ENCODE results near the gene FN3K.

FN3K gene

GRCh38 chr17:82734987-82735866, at the start of gene FN3K:
Gene FN3K, plus strand, starts transcription at chr17:82735615. Its CDS starts 22 bp downstream, at chr17:82735637.
- peak; percentile 69 for DNase-seq (ENCODE audit: low spot score)

DNA sequence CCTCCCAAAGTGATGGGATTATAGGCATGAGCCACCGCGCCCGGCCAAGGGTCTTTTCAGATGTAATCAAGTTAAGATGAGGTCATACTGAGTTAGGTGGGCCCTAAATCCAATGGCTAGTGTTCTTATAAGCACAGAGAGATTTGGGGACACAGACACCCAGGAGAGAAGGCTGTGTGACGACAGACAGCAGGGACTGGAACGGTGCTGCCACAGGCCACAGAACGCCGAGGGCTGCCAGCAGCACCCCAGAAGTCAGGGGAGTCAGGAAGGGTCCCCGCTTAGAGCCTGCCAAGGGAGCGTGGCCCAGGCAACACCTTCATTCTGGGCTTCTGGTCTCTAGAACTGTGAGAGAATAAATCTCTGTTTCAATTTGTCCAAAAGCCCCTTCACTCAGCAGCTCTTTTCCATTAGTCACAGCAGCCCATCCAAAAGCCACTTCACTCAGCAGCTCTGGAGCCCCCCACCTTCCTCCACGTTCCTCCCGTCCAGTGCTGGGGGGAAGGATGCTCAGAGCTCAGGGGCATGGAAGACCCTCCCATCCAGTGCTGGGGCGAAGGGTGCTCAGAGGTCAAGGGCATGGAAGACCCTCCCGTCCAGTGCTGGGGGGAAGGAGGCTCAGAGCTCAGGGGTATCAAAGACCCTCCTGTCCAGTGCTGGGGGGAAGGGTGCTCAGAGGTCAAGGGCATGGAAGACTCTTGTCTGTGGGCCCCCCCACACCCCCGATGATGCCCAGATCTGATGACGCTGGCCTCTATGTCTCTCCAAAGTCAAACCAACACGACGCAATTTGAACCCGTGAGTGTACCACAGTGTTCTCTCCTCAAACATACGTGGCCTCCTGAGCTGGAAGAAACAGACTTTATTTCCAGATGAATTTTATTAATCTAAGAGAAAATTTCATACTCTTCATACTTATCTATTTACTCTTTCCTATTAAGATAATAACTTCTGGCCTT, 48.8 kb upstream of the FN3K start:
- DNase-seq (ENCODE audit: low spot score): no peak

- no peak for DNase-seq (ENCODE audit: low spot score)
Measured at GRCh38 chr17:82687375-82687861, 48.0 kb upstream of the FN3K start.

DNA sequence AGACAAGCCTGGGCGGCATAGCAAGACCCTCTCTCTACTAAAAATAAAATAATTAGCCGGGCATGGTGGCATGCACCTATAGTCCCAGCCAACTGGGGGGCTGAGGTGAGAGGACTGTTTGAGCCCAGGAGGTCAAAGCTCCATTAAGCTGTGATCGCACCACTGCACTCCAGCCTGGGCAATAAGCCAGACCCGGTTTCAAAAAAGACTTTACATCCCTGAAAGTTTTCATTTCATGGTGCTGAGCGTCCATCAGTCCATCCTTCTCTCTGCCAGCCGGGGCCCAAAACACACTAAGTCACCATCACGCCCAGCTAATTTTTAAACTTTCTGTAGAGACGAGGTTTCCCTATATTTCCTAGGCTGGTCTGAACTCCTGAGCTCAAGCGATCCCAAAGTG, 47.5 kb upstream of the FN3K start:
- no peak for DNase-seq (ENCODE audit: low spot score)

DNA sequence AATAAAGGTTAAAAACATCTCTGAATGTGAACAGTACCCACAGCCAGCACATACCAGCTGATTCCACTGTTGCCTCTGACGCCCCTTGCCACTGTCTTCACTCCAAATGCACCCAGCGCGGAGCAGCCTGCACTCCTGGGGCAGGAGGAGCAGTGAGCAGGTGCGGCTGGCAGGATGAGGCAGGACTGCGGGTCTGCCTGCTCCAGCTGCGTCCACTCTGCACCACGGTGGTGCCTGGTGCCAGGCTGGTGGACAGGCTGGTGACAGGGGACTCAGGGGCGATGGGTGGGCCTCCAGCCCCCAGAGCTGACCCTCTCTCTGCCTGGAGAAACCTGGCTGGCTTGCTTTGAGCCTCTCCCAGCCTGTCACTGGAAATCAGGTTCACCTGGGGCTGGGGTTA, 46.3 kb upstream of the FN3K start:
- DNase-seq (ENCODE audit: low spot score): no peak

- DNase-seq (ENCODE audit: low spot score): no peak
Measured at GRCh38 chr17:82690786-82691489, 44.5 kb upstream of the FN3K start.

DNA sequence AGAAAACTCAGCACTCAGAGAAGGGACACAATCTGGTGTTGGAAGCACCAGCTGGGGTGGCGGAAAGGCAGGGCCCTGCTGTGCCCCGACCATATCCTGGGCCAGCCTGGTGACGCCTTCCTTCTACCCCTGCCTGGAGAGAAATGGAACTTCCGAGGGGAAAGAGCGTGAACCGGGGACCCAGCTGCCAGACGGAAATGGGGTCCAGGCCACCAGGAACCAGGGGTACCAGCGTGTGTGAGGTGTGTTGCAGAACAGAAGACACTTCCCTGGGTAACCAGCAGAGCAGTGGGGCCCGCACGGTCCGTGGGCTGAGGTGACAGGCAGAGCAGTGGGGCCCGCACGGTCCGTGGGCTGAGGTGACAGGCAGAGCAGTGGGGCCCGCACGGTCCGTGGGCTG, 43.7 kb upstream of the FN3K start:
- no peak for DNase-seq (ENCODE audit: low spot score)

DNA sequence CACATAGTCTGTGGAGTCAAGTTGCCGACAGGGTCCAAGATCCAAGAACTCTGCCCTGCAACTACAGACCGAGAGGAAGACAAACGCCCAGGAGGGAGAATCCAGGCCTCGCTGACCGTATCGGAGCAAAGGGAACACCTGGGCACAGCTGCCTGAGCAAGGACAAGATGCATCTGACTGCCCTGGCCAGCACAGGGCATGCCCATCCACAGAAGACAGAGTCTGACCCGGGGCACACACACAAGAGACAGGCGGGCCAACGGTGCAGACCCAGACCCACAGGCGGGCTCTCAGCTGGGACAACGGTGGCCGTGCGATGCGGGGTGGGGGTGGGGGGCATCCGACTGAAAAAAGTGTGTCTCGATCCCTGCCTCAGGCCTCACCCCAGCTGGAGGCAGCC, 43.1 kb upstream of the FN3K start:
- no peak for DNase-seq (ENCODE audit: low spot score)

- DNase-seq (ENCODE audit: low spot score): no peak
Measured at GRCh38 chr17:82693168-82693867, 42.1 kb upstream of the FN3K start.

DNA sequence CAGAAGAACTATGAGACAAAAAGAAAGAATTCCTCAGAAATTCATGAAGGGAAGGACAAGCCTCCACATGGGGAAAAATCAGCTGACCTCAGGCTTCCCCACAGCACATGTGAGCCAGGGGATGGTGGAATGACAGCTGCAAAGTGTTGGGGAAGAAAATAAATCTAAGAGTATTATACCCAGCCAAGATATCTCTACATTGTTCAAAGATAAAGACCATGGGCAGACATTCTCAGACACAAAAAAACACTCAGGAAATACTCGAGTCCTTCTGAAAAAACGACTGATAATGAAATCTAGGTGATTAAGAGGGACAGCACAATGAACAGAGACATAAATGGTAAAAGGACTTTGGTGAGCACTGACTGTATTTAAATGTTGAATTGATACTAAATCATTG, 40.8 kb upstream of the FN3K start:
- DNase-seq (ENCODE audit: low spot score): no peak

- no peak for DNase-seq (ENCODE audit: low spot score)
Measured at GRCh38 chr17:82696259-82696658, 39.2 kb upstream of the FN3K start.

GRCh38 chr17:82696916-82697807, 38.3 kb upstream of the FN3K start:
- DNase-seq (ENCODE audit: low spot score): no peak

GRCh38 chr17:82697808-82698064, 37.7 kb upstream of the FN3K start:
- no peak for DNase-seq (ENCODE audit: low spot score)

- DNase-seq (ENCODE audit: low spot score): peak; percentile 98
Measured at GRCh38 chr17:82698065-82698973, 37.1 kb upstream of the FN3K start, which contains the start of gene RAB40B. Gene RAB40B, minus strand, starts transcription at chr17:82698698. Its CDS starts 102 bp downstream, at chr17:82698596.

GRCh38 chr17:82698974-82699442, 36.4 kb upstream of the FN3K start:
- DNase-seq (ENCODE audit: low spot score): no peak

- DNase-seq (ENCODE audit: low spot score): no peak
Measured at GRCh38 chr17:82699551-82699950, 35.9 kb upstream of the FN3K start.

DNA sequence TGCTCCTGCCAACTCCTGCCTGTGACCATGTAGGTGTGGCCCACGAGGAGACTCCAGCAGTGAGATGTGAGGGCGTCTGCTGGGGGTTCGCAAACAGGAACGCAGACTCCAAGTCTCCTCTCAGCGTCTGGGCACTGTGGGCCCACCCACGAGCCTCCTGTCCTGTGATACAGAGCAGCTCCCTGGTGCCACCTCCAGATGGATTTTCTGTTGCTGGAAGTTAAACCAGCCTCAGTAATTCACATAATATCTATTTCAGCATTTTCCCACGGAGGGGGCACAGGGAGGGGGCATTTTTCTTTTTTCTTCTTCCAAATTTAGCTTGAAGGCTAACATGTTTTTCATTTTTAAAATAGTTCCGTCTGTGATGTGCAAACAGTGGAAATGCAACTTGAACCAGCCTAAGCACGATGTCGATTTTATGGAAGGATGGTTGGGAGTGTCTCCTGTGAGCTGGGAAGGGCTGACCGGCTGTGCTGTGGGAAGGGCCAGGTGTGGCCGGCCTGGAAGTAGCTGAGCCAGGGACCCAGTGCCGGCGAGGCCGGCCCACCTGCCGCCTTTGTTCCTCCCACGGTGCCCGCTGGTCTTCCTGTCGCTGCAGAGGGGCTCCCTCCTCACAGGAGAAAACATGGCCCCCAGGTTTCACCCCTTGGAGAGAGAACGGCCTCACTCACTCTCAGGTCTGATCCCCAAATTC, 33.0 kb upstream of the FN3K start:
- DNase-seq (ENCODE audit: low spot score): no peak

DNA sequence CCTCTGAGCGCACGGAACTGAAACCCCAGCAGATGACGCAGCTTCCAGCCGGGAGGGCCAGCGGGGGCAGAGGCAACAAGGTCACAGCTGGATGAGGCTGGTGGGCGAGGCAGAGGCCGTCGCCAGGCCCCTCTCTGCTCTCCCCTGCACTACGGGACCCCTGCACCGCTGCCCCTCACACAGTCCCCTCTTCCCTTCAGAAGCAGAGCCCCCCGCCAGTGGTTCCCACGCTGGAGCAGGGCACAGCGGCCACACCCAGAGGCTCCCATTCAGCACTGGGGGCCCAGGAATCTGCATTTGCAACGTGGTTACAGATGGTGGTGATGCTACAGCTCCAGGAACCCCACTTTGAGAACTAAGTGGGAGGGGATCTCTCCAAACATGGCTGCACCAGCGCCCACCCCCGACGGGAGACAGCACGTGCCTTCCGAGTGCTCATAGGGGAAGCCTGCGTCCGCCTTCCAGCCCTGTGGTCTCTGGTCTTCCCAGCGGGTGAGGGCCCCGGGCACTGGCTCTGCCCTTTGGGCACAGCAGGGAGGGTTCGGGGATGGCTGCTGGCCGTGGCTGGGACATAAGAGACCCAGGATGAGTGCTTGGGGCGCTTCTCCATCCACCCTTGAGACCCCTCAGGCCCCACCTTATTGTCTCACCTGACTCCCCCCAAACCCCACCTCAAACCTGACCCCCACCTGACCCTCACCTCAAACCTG, 32.2 kb upstream of the FN3K start:
- DNase-seq (ENCODE audit: low spot score): no peak
